Stimulated activated CD4-positive, alpha-beta T cell treated with anti-CD3 and anti-CD28 coated beads, Interleukin-4, amount 100 ng/mL, for 1 hour (primary cell): ENCODE data around the gene PRMT3.
"Not testable (repeated sequence)": the region's sequence is repeated elsewhere in the genome, so short reads cannot be mapped to it uniquely, and the experiment has no call there.

ENCODE experiments used
- DNase-seq: peaks from one replicate; pipeline ENCODE4 v3.0.0-alpha.2; 2020

PRMT3 gene

DNA sequence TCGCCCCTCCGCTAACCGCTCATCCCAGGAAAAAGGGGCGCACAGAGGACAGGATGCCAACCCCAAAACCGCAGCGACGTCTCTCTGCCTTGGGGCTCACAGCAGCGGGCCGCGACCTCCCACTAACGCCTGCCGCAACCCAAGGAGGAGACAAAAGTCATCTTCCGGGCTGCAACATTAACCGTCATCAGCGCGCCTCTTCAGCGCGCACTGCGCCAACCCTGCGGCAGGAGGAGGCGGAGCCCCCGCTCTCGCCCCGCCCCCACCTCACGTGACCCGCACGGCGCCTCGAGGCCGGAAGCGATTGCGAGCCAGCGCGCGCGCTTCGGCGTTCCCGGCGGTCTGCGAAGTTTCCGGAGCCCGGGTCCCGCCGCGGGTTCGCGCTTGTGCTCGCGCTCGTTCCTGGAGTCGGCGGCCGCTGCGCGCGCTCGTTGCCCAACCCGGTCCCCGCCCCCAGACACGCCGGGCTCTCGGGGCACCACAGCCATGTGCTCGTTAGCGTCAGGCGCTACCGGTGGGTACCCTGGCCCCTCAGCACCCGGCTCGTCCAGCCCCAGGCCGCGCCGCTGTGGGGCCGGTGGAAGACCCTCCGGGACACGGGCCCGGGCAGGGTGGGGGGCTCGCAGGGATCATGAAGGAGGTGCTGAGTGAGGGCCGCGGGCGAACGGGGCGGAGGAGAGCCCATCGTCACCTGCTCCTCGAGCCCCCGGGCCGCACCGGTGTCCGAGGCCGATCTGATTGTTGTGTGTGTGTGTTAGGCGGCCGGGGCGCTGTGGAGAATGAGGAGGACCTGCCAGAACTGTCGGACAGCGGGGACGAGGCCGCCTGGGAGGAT lies at the start of gene PRMT3:
TSS of gene PRMT3 (plus strand) at position 456 of the 835 bp plus-strand sequence. CDS start at position 487, 31 bp downstream.
- DNase-seq = peak; percentile 98

DNA sequence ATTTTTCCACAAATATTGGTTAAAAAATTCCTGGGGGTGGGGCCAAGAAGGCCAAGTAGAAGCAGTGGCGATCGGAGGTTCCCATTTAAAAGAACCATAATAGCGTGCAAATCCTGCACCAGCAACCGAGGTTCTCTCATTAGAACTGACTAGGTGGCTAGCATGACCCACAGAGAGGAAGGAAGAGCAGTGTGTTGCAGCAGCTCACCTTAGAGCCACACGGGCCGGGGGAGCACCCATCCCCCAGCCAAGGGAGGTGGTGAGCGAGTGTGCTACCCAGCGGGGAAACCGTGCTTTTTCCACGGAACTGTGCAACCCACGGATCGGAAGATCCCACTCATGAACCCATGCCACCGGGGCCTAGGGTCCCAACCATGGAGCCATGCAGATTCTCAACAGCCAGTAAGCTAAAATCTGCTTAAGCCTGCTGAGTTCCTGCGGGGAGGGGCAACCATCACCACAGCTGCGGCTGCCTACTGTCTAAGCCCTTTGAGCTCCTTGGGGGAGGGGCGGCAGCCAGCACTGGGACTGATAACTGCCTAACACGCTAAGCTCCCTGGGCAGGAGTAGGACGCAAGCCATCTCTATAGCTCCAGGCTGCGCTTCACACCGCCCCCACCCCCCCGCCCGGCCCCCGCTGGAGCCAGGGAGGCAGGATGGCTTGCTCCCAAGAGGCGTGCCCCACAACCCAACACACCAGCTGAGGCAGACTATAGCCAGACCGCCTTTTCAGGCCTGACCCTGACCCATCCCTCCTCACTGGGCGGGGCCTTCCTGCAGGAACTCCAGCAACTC lies 45.0 kb upstream of the PRMT3 start:
- DNase-seq = no peak

DNA sequence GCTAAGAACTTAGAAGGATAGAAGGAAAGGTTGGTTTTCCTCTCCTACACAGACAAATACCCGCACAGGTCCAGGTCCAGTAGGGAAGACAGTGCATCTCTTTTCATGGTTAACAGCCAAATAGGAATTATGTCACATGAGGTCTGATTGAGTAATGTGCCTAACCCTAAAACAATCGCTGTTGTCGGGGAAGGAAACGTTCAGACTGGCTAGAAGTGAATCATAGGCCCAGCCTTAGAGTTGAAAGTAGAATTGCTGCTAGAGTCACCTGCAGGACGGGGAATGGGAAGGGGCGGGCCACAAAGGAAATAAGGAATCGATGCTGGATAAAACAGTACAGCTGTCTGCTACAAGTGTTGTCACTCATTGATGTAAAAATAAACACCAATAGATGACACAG lies 36.4 kb upstream of the PRMT3 start:
- DNase-seq = no peak

DNA sequence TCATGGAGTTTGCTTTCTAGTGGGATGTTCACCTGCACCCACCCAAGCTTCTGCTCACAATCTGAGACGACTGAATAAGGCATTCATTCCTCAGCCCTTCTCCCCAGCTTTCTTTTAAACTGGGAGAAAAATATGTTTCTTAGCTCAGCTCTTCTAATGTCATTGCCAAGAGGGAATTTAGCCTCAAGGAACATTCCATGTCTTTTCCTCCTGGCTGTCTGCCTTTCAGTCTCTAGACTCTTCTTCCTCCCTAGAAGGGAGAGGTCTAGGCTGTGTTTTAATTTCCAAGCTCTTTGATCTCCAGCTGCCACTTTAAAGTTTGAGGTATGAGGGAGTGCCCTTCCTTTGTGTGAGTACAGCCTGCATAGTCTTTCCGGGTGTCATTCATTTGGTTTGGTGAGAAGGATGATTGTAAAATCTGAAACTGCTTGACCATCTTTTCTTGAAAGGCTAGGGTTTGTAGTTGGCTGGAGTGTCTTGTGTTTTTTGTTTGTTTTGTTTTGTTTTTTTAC lies 35.7 kb upstream of the PRMT3 start:
- DNase-seq = no peak

DNA sequence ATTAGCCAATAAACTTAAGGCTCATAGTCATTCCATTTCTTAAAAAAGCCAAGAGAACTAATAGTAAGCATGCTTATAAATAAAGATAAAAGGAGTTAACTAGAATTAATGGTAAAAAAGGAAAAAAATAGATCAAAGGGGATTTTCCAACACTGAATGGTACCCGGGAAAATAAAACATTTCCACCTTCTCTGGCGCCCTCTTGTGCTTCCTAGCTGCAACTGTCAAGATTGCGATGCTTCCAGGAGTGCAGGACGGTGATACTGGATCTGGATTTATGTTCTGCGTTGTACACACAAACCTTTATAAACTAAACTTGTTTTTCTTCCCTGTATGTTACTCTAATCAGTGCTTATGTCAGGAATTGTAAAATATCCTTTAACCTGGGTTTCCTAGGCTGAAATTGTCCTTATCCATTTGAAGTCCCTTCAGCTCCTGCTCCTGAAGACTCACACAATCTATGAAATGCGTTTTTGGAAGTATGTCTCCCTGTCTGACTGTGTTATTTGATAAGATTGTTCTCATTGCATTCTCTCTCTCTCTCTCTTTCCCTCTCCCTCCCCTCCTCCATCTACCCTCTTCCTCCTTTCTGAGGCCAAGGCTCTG lies 33.6 kb upstream of the PRMT3 start:
- no peak for DNase-seq

DNA sequence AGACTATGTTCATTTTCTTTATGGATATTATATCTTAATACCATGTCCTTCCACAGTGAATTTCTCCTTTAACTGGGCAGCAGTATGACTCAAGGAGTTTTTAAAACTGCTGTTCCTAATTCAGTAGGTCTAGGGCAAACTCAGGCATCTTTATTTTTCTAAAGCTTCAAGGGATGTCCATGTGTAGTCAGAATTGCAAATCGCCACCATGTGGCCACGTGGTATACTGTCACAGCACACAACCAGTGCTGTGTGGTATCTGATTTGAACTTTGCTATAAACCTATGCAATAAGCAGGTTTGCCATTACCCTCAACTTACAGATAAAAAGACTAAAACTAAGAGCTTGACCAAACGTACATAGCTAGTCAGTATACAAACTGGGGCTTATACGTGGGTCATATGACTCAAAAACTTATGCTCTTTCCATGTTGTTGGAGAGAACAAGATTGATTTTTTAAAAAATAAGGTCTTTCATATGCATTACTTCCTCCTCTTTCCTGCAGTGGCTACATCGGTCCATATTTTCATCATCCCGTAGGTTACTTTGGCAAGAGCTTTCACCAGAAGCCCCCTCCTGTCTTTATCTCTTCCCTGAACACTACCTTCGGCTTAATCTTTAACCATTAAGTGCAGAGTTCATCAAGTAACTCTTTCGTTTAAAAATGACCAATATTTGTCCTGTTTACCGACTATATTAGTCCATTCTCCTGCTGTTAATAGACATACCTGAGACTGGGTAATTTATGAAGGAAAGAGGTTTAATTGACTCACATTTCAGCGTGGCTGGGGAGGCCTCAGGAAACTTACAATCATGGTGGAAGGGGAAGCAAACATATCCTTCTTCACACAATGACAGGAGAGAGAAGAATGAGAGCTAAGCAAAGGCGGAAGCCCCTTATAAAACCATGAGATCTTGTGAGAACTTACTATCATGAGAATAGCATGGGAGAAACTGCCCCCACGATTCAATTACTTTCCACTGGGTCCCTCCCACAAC lies 32.0 kb upstream of the PRMT3 start:
- DNase-seq = peak; percentile 35

DNA sequence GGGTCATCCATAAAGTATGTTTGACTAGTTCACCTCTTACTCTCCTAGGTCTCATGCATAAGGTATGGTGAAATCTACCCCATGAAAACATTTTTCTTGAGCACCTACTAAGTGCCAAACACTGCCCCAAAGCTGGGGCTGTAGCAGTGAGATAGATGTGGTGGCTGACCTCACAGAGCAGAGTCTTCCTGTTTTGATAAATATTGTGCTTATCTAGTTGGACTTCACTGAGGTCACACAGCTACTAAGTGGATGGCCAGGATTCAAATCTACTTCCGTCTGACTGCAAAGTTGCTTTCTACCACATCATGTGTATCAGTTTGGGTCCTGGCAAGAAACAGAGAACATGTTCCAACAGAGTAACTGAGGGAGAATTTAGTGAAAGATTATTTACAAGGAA lies 30.4 kb upstream of the PRMT3 start:
- DNase-seq = no peak

DNA sequence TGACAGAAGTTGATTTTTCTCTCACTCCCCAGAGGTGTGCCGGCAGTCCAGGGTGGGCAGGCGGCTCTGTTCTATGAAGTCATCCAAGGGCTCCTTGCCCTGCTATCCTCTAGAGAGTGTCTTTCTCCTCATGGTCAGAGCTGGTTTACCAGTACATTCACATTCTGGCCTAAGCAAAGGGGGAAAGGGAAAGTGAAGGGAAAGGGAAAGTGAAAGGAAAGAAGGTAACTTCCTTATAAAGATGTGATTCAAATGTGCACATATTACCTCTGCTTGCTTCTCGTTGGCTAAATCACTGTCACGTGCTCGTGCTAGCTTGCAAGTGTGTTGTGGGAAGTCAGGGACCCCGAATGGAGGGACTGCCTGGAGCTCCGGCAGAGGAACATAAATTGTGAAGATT lies 26.9 kb upstream of the PRMT3 start:
- DNase-seq = peak; percentile 28

DNA sequence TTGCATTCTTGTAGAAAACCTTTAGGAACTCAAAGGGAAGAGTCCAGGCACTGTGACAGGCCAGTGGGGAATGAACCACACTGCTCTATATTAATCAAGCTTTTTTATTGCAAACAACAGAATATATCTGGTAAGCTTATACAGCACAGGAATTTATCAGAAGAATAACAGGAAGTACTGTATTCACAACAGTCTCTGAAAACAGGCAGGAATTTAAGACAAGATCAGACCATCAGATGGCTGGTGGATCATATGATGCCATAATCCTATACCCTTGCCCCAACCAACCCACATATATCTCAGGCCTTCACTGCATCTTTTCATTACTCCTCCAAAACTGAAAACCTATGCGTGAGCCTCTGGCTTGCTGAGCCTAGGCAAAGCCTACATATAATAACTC lies 25.0 kb upstream of the PRMT3 start:
- no peak for DNase-seq

DNA sequence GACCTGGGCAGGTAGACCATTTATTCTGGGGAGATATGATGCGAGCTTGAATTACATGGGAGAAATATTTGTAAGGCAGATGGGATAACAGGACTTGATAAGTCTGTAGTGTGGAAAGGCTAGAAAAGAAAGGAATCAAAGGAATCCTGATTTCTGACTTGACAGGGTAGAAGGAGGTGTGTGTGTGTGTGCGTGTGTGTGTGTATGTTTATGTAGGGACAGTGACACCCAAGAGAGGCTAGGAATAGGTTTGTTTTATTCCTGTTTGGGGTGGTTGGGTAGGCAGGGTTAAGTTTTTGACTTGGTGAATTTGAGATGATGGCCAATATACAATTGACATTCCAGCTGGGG lies 24.4 kb upstream of the PRMT3 start:
- no peak for DNase-seq

DNA sequence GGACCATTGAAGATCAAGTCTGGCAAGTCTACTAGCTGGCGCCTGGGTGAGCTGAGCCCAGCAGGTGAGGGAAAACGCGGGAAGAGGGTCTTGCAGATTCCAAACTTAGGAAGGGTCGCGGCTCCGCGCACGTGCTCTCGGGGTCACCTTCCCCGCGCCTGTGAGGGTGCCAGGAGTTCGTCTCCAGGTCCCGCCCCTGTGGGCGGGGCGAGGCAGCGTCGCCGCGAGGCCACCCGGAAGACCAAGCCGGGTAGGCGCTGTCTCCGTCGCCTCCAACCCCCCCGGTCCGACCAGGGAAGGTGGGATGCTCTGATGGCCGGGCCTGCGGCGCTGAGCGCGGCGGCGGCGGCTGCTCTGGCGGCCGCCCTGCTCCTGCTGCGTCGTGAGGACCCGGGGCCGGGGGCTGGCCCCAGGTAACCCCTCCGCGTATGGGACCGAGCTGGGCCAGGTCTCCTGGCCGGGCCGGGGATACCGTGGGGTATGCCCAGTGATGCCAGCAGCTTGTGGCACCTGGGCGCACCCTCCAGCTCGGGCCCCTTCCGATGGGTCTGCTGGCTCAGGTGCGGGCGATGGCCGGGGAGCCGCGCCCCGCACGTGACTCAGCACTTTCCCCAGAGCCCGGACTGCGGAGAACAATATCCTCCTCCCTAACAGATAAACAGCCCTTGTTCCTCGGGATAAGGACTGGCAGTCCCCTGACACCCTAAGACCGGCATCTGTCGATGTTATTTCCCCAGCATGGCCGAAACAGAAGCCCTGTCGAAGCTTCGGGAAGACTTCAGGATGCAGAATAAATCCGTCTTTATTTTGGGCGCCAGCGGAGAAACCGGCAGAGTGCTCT lies 23.8 kb upstream of the PRMT3 start, which contains the start of gene HTATIP2:
TSS of gene HTATIP2 (plus strand) at position 215 of the 841 bp plus-strand sequence. CDS start at position 739, 524 bp downstream.
- peak; percentile 81 for DNase-seq

DNA sequence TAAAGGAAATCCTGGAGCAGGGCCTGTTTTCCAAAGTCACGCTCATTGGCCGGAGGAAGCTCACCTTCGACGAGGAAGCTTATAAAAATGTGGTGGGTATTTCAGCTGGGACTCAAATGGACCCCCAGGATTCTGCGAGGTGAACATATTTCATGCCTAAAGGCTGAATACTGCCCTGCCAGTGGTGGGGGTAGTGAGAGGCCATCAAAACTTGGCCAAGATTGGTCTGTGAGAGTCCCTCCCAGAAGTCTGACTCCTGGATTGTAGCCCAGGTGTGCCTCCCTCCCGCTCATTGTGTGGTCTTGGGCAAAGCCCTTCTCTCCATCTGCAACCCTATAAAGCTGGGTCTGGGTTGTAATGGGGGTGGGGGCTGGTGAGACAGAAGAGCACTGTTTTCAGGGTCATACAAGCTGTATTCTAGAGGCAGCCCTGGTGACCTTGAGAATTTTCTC lies 23.1 kb upstream of the PRMT3 start:
- DNase-seq = no peak

DNA sequence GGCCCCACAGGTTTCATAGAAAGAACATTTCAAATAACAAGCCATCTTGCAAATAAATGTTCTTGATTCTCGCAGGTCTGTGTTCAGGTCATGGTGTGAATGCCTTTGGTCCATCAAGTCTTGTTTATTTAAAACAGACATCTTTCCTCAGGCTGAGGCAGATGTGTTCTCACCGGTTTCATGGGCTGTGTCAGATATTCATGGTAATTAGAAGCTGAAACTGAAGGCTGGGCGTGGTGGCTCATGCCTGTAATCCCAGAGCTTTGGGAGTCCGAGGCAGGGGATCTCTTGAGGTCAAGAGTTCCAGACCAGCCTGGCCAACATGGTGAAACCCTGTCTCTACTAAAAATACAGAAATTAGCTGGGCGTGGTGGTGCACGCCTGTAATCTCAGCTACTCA lies 22.1 kb upstream of the PRMT3 start:
- not testable (repeated sequence) for DNase-seq

DNA sequence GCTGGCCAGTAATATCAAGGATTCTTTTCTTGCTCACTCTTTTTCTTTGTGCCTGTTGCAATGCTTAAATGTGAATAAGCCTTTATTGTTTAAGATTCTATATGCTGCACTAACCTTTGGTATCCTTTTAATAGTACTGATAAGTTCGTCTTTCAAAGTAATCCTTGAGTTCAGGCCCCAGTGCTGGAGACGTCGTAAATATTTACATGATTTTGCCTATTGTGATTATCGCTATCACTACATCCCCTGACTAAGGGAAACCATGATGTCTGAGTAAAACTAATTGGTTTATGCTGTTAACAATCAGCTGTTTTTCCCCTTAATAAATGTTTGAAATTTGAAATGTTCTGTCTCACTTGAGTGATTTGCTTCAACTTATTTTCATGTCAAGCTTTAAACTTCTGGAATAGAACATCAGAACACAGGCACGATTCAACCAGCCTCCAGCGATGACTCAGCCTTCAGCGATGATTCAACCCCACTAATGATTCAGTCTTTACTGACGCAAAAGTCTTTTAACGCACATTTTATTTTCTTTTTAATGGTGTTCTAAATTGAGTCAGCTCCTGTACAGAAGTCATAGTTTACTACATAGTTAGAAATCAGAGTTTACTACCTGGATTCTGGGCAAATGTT lies 20.1 kb upstream of the PRMT3 start:
- DNase-seq = peak; percentile 69

DNA sequence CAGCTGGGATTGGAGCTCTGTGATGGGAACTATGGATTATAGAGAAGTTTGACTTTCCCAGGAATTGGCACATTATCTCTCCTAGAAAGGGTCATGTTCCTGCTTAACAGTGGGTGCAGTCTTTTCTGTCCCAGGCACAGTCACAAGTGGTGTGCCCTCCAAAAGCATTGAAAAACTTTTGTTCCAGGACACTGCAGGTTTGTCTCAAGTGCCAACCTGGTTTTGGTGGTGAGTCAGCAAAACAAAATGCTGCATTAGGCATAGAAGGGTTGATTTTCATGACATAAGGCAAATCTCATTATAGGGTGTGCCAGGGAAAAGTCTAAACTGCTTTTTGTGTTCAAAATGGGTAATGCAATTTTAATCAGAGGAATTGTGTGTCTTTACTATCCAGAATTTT lies 19.1 kb upstream of the PRMT3 start:
- no peak for DNase-seq

DNA sequence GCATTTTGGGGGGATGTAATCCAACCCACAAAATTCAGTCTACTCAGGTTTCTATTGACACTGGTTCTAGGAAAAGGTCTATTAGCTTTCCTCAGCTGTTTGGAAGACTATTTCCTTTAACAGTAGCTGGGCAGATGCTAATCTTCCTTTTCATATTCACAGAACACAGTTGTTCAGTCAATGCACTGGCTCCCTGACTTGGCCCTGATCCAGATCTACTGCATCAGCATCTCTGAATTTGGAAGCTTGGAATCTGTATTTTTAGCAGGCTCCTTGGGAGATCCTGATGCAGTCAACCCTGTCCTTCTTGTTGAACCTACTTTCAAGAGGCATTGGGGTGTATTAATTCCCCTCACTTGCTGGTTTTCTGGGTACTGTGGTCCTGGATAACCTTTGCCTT lies 17.7 kb upstream of the PRMT3 start:
- no peak for DNase-seq

DNA sequence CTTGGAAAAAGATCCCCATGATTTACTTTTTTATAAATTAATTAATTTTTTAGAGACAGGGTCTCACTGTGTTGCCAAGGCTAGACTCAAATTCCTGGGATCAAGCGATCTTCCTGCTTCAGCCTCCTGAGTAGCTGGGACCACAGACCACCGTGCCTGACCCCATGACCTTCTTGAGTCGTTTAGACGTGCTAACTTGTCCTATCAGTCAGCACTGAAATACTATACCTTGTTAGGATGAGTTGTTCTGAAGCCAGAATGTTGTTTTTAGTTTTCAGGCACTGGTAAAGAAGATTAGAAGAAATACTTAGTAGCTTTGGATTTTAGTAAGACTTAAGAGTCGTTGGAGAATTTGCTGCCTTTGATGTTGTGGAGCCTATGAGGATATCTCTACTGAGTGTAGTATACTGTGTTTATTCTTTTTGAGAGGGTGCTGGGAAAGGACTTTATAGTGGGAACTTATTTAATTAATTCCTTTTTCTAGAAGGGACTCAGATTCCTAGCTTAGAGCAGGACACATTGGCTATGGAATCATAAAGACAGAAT lies 15.4 kb upstream of the PRMT3 start:
- DNase-seq = no peak

DNA sequence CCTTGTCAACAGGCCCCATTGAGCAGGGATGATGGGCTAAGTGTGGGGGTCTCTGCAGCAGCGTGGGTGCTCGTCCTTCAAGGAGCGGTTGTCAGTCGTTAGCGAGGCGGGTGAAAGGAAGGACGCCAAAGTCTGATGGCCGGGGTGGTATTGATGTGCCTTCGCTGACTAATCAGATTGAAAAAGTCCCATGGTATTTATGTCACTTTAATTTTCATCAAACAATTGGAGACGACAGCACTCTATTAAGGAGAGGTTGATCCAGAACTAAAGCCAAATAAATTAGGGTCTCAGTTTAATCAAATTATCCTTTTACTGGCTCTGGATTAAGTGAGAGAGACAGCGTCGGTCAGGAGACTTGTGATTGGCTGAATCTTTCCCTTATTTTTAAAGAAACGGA lies 14.4 kb upstream of the PRMT3 start:
- no peak for DNase-seq

DNA sequence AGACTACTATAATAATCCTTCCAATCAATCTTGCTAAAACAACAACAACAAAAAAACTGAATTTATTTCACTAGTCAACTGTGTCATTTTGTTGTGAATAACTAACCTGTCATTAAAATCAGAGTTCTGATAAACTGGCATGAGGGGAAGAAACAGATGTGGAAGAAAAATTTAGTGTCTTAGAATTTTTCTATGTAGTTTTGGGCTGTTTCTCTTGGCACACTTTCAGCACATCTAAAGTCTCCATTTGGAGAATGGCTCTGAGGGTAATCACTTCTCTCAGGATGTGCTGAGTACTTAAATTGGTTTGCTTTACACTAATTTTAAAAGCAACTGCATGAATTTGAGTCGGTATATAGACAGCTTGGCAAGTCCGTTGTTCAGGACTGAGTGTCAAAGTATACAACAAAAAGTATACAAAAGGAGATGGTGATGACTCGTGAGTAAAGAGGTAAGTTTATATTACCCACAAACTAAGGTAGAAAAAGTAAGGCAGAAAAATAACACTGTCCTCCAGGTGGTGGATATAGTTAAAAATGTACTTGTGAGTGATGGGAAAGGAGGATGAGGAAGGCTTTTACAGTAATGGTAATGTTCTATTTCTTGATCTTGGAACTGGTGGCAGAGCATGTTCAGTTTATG lies 13.8 kb upstream of the PRMT3 start:
- DNase-seq = no peak
